Panc1 (cell line): Measurements from ENCODE around the gene HDAC3. TPM values are rescaled to one million over a fixed set of nuclear protein-coding genes. Genes with fewer than 3 reads are reported as not detected.

ENCODE experiments used
- ATAC-seq: fragments of 200-7000 bp; cut with Tn5 transposase; 2 replicates; pipeline ENCODE4 v1.9.1; 2020; ENCODE audit warnings: mild to moderate bottlenecking, moderate library complexity
- BruUV-seq: library from RNA; stranded (reverse); fragments of 400-500 nt; replicated peaks from 2 replicates; lab custom pipeline; 2021; lab: Mats Ljungman, UMichigan
- CTCF ChIA-PET: fragments of 300-600 bp; sonication (Branson Sonifier 250); formaldehyde crosslinking; loops from one replicate; lab custom pipeline; 2022; ENCODE audit warnings: antibody characterized with exemption; lab: Charles Lee
- POLR2A ChIA-PET: fragments of 300-600 bp; sonication (Branson Sonifier 250); formaldehyde crosslinking; loops from one replicate; lab custom pipeline; 2022; ENCODE audit warnings: antibody characterized with exemption; lab: Charles Lee
- DNase-seq: peaks from one replicate; pipeline ENCODE4 v3.0.0-alpha.2; 2010; ENCODE audit warnings: low read depth, low spot score
- H3K27ac ChIP-seq: 2 replicates; pipeline ENCODE4 v1.5.1; 2011; ENCODE audit warnings: mild to moderate bottlenecking, low read length, inconsistent platforms
- H3K27me3 ChIP-seq: fragments of 200-500 bp; sonication (Bioruptor generic); 2 replicates; pipeline ENCODE4 v1.6.0; 2014; ENCODE audit warnings: low read length, inconsistent platforms; ENCODE audit not compliant: control insufficient read depth, insufficient read depth
- H3K36me3 ChIP-seq: fragments of 200-500 bp; sonication (Bioruptor generic); 2 replicates; pipeline ENCODE4 v1.5.1; 2014; ENCODE audit warnings: inconsistent platforms, mild to moderate bottlenecking, low read length, moderate library complexity; ENCODE audit not compliant: control insufficient read depth, insufficient read depth
- H3K4me1 ChIP-seq: 2 replicates; pipeline ENCODE4 v1.5.1; 2011; ENCODE audit warnings: inconsistent platforms, mild to moderate bottlenecking, low read length, moderate library complexity; ENCODE audit not compliant: control insufficient read depth, insufficient read depth
- H3K4me3 ChIP-seq, 2 experiments: 2 replicates each; pipeline ENCODE4 v1.5.1; 2011 to 2012; ENCODE audit warnings: low read depth in 2 of 2, low read length in 2 of 2, mild to moderate bottlenecking in 2 of 2, inconsistent platforms in 1 of 2, moderate library complexity in 1 of 2
- H3K9me3 ChIP-seq: fragments of 200-500 bp; sonication (Bioruptor generic); 2 replicates; pipeline ENCODE4 v1.5.1; 2014; ENCODE audit warnings: low read depth, mild to moderate bottlenecking, inconsistent platforms, low read length, moderate library complexity; ENCODE audit not compliant: control insufficient read depth, insufficient read depth
- POLR2AphosphoS5 ChIP-seq: IDR thresholded peaks from 2 replicates; pipeline ENCODE4 v1.6.1; 2012; ENCODE audit warnings: mild to moderate bottlenecking, low read depth, low read length, moderate library complexity
- REST ChIP-seq, 2 experiments: IDR thresholded peaks; 2 replicates each; pipeline ENCODE4 v1.6.1; 2011 to 2012; ENCODE audit warnings: low read depth in 2 of 2, control low read depth in 1 of 2, low read length in 1 of 2, mild to moderate bottlenecking in 1 of 2, moderate library complexity in 1 of 2; ENCODE audit not compliant: insufficient read depth in 1 of 2
- SIN3A ChIP-seq: IDR thresholded peaks from 2 replicates; pipeline ENCODE4 v1.6.1; 2012; ENCODE audit warnings: low read depth, mild to moderate bottlenecking, low read length, moderate library complexity, borderline replicate concordance; ENCODE audit not compliant: insufficient read depth
- TCF7L2 ChIP-seq: IDR thresholded peaks from 2 replicates; pipeline ENCODE4 v1.6.1; 2011; ENCODE audit warnings: mild to moderate bottlenecking, low read depth, low read length, inconsistent platforms
- in situ Hi-C: cut with HindIII; loops from 2 replicates; pipeline ENCODE4 v1.10.0; 2016; ENCODE audit warnings: low sequenced_read_pairs, low pct_unique_long_range_greater_than_20kb
- intact Hi-C: fragments of 100-400 bp; cut with micrococcal nuclease; formaldehyde crosslinking; loops from one replicate; pipeline ENCODE4 v1.10.0; 2022; ENCODE audit not compliant: unreplicated experiment
- total RNA-seq: library from RNA; stranded (reverse); gene quantifications from one replicate; pipeline ENCODE4 v1.2.1, GENCODE V29; 2021; ENCODE audit not compliant: unreplicated experiment
- TF ChIP-seq, protein P1 (sequence below): fragments of 450-650 bp; IDR thresholded peaks from 2 replicates; pipeline ENCODE4 v1.5.1; 2017; ENCODE audit warnings: mild to moderate bottlenecking

The HDAC3 gene
- total RNA-seq, 1 experiment from 2014 or later = 75.5 TPM

GRCh38 chr5:141635646-141636045, 1.0 kb downstream of the HDAC3 start:
- no peaks in the 10 kb centered on the region; the same call in none of the 2 replicates for H3K36me3 ChIP-seq
- H3K9me3 ChIP-seq = no peaks in the 10 kb centered on the region
- H3K27ac ChIP-seq = peak overlapping the region; percentile 87
- no TSS peak for BruUV-seq
- H3K4me1 ChIP-seq = peaks cover 8% of the 10 kb centered on the region; the same call in 1 of the 2 replicates
- peak overlapping the region; percentile 84 to 89 for H3K4me3 ChIP-seq
- POLR2A ChIA-PET = no interaction called here
- H3K27me3 ChIP-seq = no peaks in the 10 kb centered on the region
- TF ChIP-seq TCF7L2 = no peak
- TF ChIP-seq REST (IDR thresholded peaks at IDR 0.05; ENCODE audit: insufficient read depth in 1 of 2, low read depth in 2 of 2, low read length in 1 of 2) = no peak
- TF ChIP-seq, protein P1, sequence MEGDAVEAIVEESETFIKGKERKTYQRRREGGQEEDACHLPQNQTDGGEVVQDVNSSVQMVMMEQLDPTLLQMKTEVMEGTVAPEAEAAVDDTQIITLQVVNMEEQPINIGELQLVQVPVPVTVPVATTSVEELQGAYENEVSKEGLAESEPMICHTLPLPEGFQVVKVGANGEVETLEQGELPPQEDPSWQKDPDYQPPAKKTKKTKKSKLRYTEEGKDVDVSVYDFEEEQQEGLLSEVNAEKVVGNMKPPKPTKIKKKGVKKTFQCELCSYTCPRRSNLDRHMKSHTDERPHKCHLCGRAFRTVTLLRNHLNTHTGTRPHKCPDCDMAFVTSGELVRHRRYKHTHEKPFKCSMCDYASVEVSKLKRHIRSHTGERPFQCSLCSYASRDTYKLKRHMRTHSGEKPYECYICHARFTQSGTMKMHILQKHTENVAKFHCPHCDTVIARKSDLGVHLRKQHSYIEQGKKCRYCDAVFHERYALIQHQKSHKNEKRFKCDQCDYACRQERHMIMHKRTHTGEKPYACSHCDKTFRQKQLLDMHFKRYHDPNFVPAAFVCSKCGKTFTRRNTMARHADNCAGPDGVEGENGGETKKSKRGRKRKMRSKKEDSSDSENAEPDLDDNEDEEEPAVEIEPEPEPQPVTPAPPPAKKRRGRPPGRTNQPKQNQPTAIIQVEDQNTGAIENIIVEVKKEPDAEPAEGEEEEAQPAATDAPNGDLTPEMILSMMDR = no peak
- no peak for TF ChIP-seq POLR2AphosphoS5
- no peak for TF ChIP-seq SIN3A
- ATAC-seq (no peak), DNase-seq (no peak)
- in situ Hi-C loops (no loop called here), intact Hi-C loops (no loop called here)
- CTCF ChIA-PET = no interaction called here

DNA sequence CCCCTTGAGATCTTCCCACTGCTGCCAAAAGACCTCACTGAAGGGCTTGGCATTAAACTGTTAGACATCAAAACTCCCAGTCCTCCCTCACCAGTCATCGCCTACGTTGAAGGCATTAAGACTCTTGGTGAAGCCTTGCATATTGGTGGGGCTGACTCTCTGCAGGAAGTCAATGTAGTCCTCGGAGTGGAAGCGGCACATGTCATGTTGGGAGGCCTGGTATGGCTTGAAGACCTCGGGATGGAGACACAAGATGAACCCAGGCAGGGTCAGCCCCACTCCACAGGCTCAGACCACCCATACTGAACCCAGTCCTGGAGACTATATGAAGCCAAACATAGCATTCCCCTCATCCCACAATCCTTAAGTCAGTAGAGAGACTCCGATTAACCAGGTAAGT, 1.9 kb downstream of the HDAC3 start:
- POLR2A ChIA-PET = no interaction called here
- intact Hi-C loops = no loop called here
- Histone ChIP-seq H3K4me1 (peaks cover 8% of the 10 kb centered on the region; the same call in 1 of the 2 replicates), H3K27ac (no peak overlapping the region), H3K36me3 (peaks cover 2% of the 10 kb centered on the region), H3K27me3 (no peaks in the 10 kb centered on the region), H3K4me3 (no peak overlapping the region), H3K9me3 (no peaks in the 10 kb centered on the region)
- CTCF ChIA-PET = no interaction called here
- ATAC-seq (no peak), DNase-seq (no peak)
- TF ChIP-seq TCF7L2 (no peak), SIN3A (no peak), POLR2AphosphoS5 (no peak), REST (IDR thresholded peaks at IDR 0.05; ENCODE audit: insufficient read depth in 1 of 2, low read depth in 2 of 2, low read length in 1 of 2) (no peak)
- TF ChIP-seq, protein P1 = no peak
- in situ Hi-C loops = no loop called here
- no TSS peak for BruUV-seq
